H1 (cell line): ENCODE measurements around the gene ZNF750. TPM values are rescaled to one million over a fixed set of nuclear protein-coding genes. Genes with fewer than 3 reads are reported as not detected.

Experiments used
- CTCF ChIA-PET: fragments of 300-600 bp; sonication (Branson Sonifier 250); formaldehyde crosslinking; loops from one replicate; lab custom pipeline; 2021; ENCODE audit not compliant: partially characterized antibody; lab: Charles Lee
- POLR2A ChIA-PET: fragments of 300-600 bp; sonication (Branson Sonifier 250); formaldehyde crosslinking; loops from one replicate; lab custom pipeline; 2021; ENCODE audit warnings: inconsistent platforms; ENCODE audit not compliant: partially characterized antibody; lab: Charles Lee
- DNase-seq, 2 experiments: peaks; one replicate each; pipeline versions ENCODE4 v3.0.0 to v3.0.0-alpha.2; 2010 to 2022; ENCODE audit warnings: low spot score in 2 of 2, low read depth in 1 of 2, mixed read lengths in 1 of 2
- FAIRE-seq: peaks from 2 replicates; lab custom pipeline; 2011; peaks lifted over from hg19 to GRCh38; lab: Jason Lieb, UNC
- H2AFZ ChIP-seq: 2 replicates; pipeline ENCODE4 v1.8.1; 2012; ENCODE audit warnings: low read length, inconsistent platforms
- H2AK5ac ChIP-seq: 2 replicates; pipeline ENCODE4 v1.6.1; 2013; ENCODE audit warnings: low read depth, low read length
- H2BK120ac ChIP-seq: replicated peaks from 2 replicates; pipeline ENCODE3; 2013; ENCODE audit warnings: low read depth, low read length, inconsistent platforms
- H2BK12ac ChIP-seq: 2 replicates; pipeline ENCODE4 v1.6.1; 2013; ENCODE audit warnings: low read depth, low read length
- H2BK15ac ChIP-seq: 2 replicates; pipeline ENCODE4 v1.6.1; 2013; ENCODE audit warnings: low read length
- H2BK20ac ChIP-seq: 2 replicates; pipeline ENCODE4 v1.6.1; 2013; ENCODE audit warnings: low read length
- H2BK5ac ChIP-seq: 2 replicates; pipeline ENCODE4 v1.6.1; 2013; ENCODE audit warnings: low read depth, low read length
- H3K14ac ChIP-seq: 2 replicates; pipeline ENCODE4 v1.6.1; 2013; ENCODE audit warnings: inconsistent platforms; ENCODE audit not compliant: insufficient read length
- H3K18ac ChIP-seq: 2 replicates; pipeline ENCODE4 v1.6.1; 2013; ENCODE audit warnings: low read length; ENCODE audit errors: extremely low read depth
- H3K23ac ChIP-seq: 2 replicates; pipeline ENCODE4 v1.6.1; 2013; ENCODE audit warnings: inconsistent platforms; ENCODE audit not compliant: insufficient read length
- H3K23me2 ChIP-seq: 2 replicates; pipeline ENCODE4 v1.6.1; 2013; ENCODE audit warnings: low read depth, low read length
- H3K27ac ChIP-seq: 2 replicates; pipeline ENCODE4 v1.6.1; 2011; ENCODE audit warnings: low read depth, low read length, inconsistent platforms
- H3K27me3 ChIP-seq, 4 experiments: replicated peaks in 1 of 4; 1 replicate in 1 of 4; 2 replicates in 3 of 4; pipeline versions ENCODE4 v1.6.1 to v1.8.1; 2011 to 2013; ENCODE audit warnings: low read length in 3 of 4, mild to moderate bottlenecking in 3 of 4, inconsistent platforms in 2 of 4, mixed read lengths in 2 of 4, moderate library complexity in 1 of 4; ENCODE audit not compliant: control insufficient read depth in 3 of 4, insufficient read depth in 3 of 4; ENCODE audit errors: extremely low read depth in 1 of 4
- H3K36me3 ChIP-seq, 4 experiments: 2 replicates each; pipeline versions ENCODE4 v1.6.1 to v1.8.1; 2011 to 2013; ENCODE audit warnings: mild to moderate bottlenecking in 4 of 4, low read length in 3 of 4, moderate library complexity in 2 of 4, control low read depth in 1 of 4, inconsistent platforms in 1 of 4; ENCODE audit not compliant: insufficient read depth in 4 of 4, control insufficient read depth in 2 of 4
- H3K4ac ChIP-seq: replicated peaks from 2 replicates; pipeline ENCODE3; 2013; ENCODE audit warnings: low read length, low read depth, mixed read lengths, inconsistent platforms; ENCODE audit not compliant: insufficient read length
- H3K4me1 ChIP-seq, 4 experiments: replicated peaks in 1 of 4; 1 replicate in 1 of 4; 2 replicates in 3 of 4; pipeline versions ENCODE4 v1.6.1 to v1.8.1; 2011 to 2013; ENCODE audit warnings: low read length in 3 of 4, inconsistent platforms in 2 of 4, mixed read lengths in 1 of 4; ENCODE audit not compliant: insufficient read depth in 4 of 4, control insufficient read depth in 3 of 4
- H3K4me2 ChIP-seq, 2 experiments: 2 replicates each; pipeline versions ENCODE4 v1.6.1 to v1.8.1; 2011 to 2013; ENCODE audit warnings: low read depth in 2 of 2, low read length in 2 of 2, control low read depth in 1 of 2, inconsistent platforms in 1 of 2, mild to moderate bottlenecking in 1 of 2; ENCODE audit not compliant: insufficient read depth in 1 of 2
- H3K4me3 ChIP-seq, 4 experiments: fragments of 200-600, 300-600 bp in 1 of 4; sonication (generic), shearing (Covaris generic), sonication (Bioruptor Twin) in 1 of 4; 2 replicates each; pipeline versions ENCODE4 v1.5.1 to v1.8.1; 2011 to 2016; ENCODE audit warnings: low read length in 4 of 4, low read depth in 3 of 4, control low read depth in 2 of 4, inconsistent platforms in 2 of 4, mild to moderate bottlenecking in 2 of 4, mixed read lengths in 1 of 4, moderate library complexity in 1 of 4; ENCODE audit not compliant: insufficient read depth in 2 of 4; ENCODE audit errors: extremely low read depth in 1 of 4
- H3K56ac ChIP-seq: replicated peaks from 2 replicates; pipeline ENCODE3; 2013; ENCODE audit warnings: low read depth, mild to moderate bottlenecking, mixed read lengths, low read length, inconsistent platforms; ENCODE audit not compliant: insufficient read length
- H3K79me1 ChIP-seq: 2 replicates; pipeline ENCODE4 v1.6.1; 2013; ENCODE audit warnings: low read depth, low read length, control low read depth
- H3K79me2 ChIP-seq, 2 experiments: 2 replicates each; pipeline versions ENCODE4 v1.6.1 to v1.8.1; 2012 to 2013; ENCODE audit warnings: low read length in 2 of 2, mild to moderate bottlenecking in 2 of 2, inconsistent platforms in 1 of 2; ENCODE audit not compliant: insufficient read depth in 2 of 2, control insufficient read depth in 1 of 2
- H3K9ac ChIP-seq, 4 experiments: replicated peaks in 1 of 4; 1 replicate in 1 of 4; 2 replicates in 3 of 4; pipeline versions ENCODE4 v1.6.1 to v1.8.1; 2011 to 2013; ENCODE audit warnings: low read depth in 3 of 4, low read length in 3 of 4, control low read depth in 2 of 4, mild to moderate bottlenecking in 2 of 4, moderate library complexity in 2 of 4, inconsistent platforms in 1 of 4; ENCODE audit errors: extremely low read depth in 1 of 4
- H3K9me3 ChIP-seq, 2 experiments: 2 replicates each; pipeline versions ENCODE4 v1.6.1 to v1.8.1; 2012 to 2013; ENCODE audit warnings: mild to moderate bottlenecking in 2 of 2, moderate library complexity in 2 of 2, control low read depth in 1 of 2, inconsistent platforms in 1 of 2, low read depth in 1 of 2, low read length in 1 of 2, mixed read lengths in 1 of 2; ENCODE audit not compliant: insufficient read depth in 2 of 2
- H4K20me1 ChIP-seq, 2 experiments: replicated peaks in 1 of 2; 2 replicates each; pipeline versions ENCODE3 to v1.8.1; 2011 to 2013; ENCODE audit warnings: inconsistent platforms in 2 of 2, low read length in 2 of 2, mild to moderate bottlenecking in 1 of 2; ENCODE audit not compliant: insufficient read depth in 2 of 2, control insufficient read depth in 1 of 2
- H4K5ac ChIP-seq: 2 replicates; pipeline ENCODE4 v1.6.1; 2013; ENCODE audit warnings: low read length, low read depth, mixed read lengths, inconsistent platforms; ENCODE audit not compliant: insufficient read length
- H4K8ac ChIP-seq: 2 replicates; pipeline ENCODE4 v1.8.0; 2013; ENCODE audit warnings: mild to moderate bottlenecking, moderate library complexity, low read length, inconsistent platforms; ENCODE audit not compliant: insufficient read depth; ENCODE audit errors: extremely low read depth
- H4K91ac ChIP-seq: replicated peaks from 2 replicates; pipeline ENCODE3; 2013; ENCODE audit warnings: low read length, mixed read lengths, inconsistent platforms; ENCODE audit not compliant: insufficient read length
- EZH2 ChIP-seq: fragments of 200-600 bp; sonication (generic); IDR thresholded peaks from 2 replicates; pipeline ENCODE4 v1.7.1; 2012; ENCODE audit warnings: low read depth, mild to moderate bottlenecking, moderate library complexity, low read length, inconsistent platforms; ENCODE audit not compliant: severe bottlenecking
- JUN ChIP-seq: IDR thresholded peaks from 2 replicates; pipeline ENCODE4 v1.6.1; 2011; ENCODE audit warnings: low read depth, mild to moderate bottlenecking, improper control_type of control experiment, low read length
- MAX ChIP-seq: IDR thresholded peaks from 2 replicates; pipeline ENCODE4 v1.6.1; 2012; ENCODE audit warnings: inconsistent platforms
- NANOG ChIP-seq: IDR thresholded peaks from 2 replicates; pipeline ENCODE4 v1.6.1; 2011; ENCODE audit warnings: low read length, low read depth, mild to moderate bottlenecking, inconsistent platforms; ENCODE audit not compliant: insufficient read depth, poor library complexity, severe bottlenecking
- POU5F1 ChIP-seq: IDR thresholded peaks from 2 replicates; pipeline ENCODE4 v1.6.1; 2011; ENCODE audit warnings: low read depth, mild to moderate bottlenecking, low read length, moderate library complexity
- RFX5 ChIP-seq: IDR thresholded peaks from 2 replicates; pipeline ENCODE4 v1.6.1; 2011; ENCODE audit warnings: low read depth, low read length, improper control_type of control experiment, borderline replicate concordance
- SAP30 ChIP-seq: fragments of 300-600 bp; sonication (generic); IDR thresholded peaks from 2 replicates; pipeline ENCODE4 v1.7.1; 2012; ENCODE audit warnings: low read length, moderate library complexity, mild to moderate bottlenecking, inconsistent platforms; ENCODE audit not compliant: insufficient read depth, insufficient replicate concordance
- USF2 ChIP-seq: IDR thresholded peaks from 2 replicates; pipeline ENCODE4 v1.6.1; 2011; ENCODE audit warnings: low read length, improper control_type of control experiment
- WGBS, 2 experiments: shearing (Covaris generic) in 1 of 2; methylation state at CpG; one replicate each; pipeline versions ENCODE4 v1.1.6 to v1.1.7; 2013 to 2015; ENCODE audit warnings: low lambda C conversion rate in 2 of 2, mixed read lengths in 2 of 2, inconsistent platforms in 1 of 2, low coverage in 1 of 2, missing lambda C conversion rate in 1 of 2; ENCODE audit not compliant: insufficient replicate concordance in 2 of 2, insufficient coverage in 1 of 2, insufficient read length in 1 of 2; ENCODE audit errors: extremely low coverage in 1 of 2, missing lambda C conversion rate in 1 of 2; 5-methylcytosine and 5-hydroxymethylcytosine counted together
- polyA plus RNA-seq, 7 experiments: library from polyadenylated mRNA; depleted of rRNA in 3 of 7; stranded (reverse) in 5 of 7; unstranded in 2 of 7; fragments of >200 nt in 5 of 7; fragments of 200-250 nt in 2 of 7; gene quantifications; 1 replicate in 5 of 7; 2 replicates in 1 of 7; 4 replicates in 1 of 7; pipeline versions ENCODE4 v1.2.1 to v1.2.3, GENCODE V29; 2011 to 2013; ENCODE audit warnings: missing spikeins in 2 of 7, mixed read lengths in 2 of 7
- total RNA-seq: library from RNA; stranded (reverse); fragmentation: NEBNext Ultra II Directional; extraction: Animal tissue kit (Norgen Biotek cat#: 25700); gene quantifications from 2 replicates; pipeline ENCODE4 v1.2.1, GENCODE V29; 2021

ZNF750 gene
- total and polyA plus RNA-seq, 2 of the 8 experiments (the other 6 are each of a cell fraction or from before 2014, with no cell fraction given): not detected

- Histone ChIP-seq H3K79me2 (peaks cover 0 to 22% of the 10 kb centered on the region in 2 experiments; a peak in 1 of 4 replicates), H3K23ac (no peak overlapping the region), H3K23me2 (no peaks in the 10 kb centered on the region), H3K36me3 (peaks cover 5 to 25% (median 15%) of the 10 kb centered on the region in 4 experiments; a peak in 7 of 8 replicates), H3K27ac (no peak overlapping the region; the same call in 1 of the 2 replicates), H2AK5ac (no peak overlapping the region), H3K4ac (no peak overlapping the region), H3K56ac (no peak overlapping the region), H3K4me2 (no peak overlapping the region), H3K27me3 (no peaks in the 10 kb centered on the region), H2BK5ac (no peak overlapping the region; the same call in 1 of the 2 replicates), H4K8ac (no peak overlapping the region), H4K5ac (no peak overlapping the region), H2BK12ac (no peak overlapping the region), H3K79me1 (peaks cover 19% of the 10 kb centered on the region), H3K9ac (no peak overlapping the region), H4K20me1 (peaks cover 14 to 23% of the 10 kb centered on the region in 2 experiments), H2BK120ac (no peak overlapping the region), H3K9me3 (peaks cover 0 to 3% of the 10 kb centered on the region in 2 experiments; a peak in 1 of 4 replicates), H4K91ac (no peak overlapping the region), H2AFZ (no peak overlapping the region), H2BK20ac (no peak overlapping the region), H3K4me1 (peaks cover 0 to 4% (median 1%) of the 10 kb centered on the region in 4 experiments; a peak in 2 of 7 replicates), H3K18ac (no peak overlapping the region), H2BK15ac (no peak overlapping the region), H3K14ac (no peak overlapping the region), H3K4me3 (no peak overlapping the region)
- no peak for TF ChIP-seq USF2
- no peak for TF ChIP-seq NANOG
- no peak for TF ChIP-seq JUN
- no peak for TF ChIP-seq RFX5
- no peak for TF ChIP-seq MAX
- no peak for TF ChIP-seq EZH2
- TF ChIP-seq POU5F1: no peak
- TF ChIP-seq SAP30: no peak
- ChIA-PET CTCF (interaction anchor here (0.8 to 3.0 kb wide), 12 partner anchors 20 to 146 kb away, joined by 3 to 20 read pairs (median 5); partner anchors contain the start of gene ZNF750), POLR2A (no interaction called here)
- no peak for FAIRE-seq
- DNase-seq: no peak
- 91% methylated on average over 13 of the region's 23 CpGs; no CpG with 5 or more reads in 1 of the 2 experiments for WGBS, 2 experiments
Observed at GRCh38 chr17:82779541-82779940, 60.3 kb downstream of the ZNF750 start.
